HTR-8/SVneo (cell line): Measurements from ENCODE around the gene MARVELD2.

Source experiments
- DNase-seq: peaks from one replicate; pipeline ENCODE4 v3.0.0; 2011; ENCODE audit warnings: low spot score, mixed read lengths; ENCODE audit not compliant: insufficient read length
- FAIRE-seq: peaks from 2 replicates; lab custom pipeline; 2011; peaks lifted over from hg19 to GRCh38; lab: Jason Lieb, UNC

Gene MARVELD2

GRCh38 chr5:69491027-69491426, 76.1 kb downstream of the MARVELD2 start:
- no peak for FAIRE-seq
- DNase-seq: no peak

DNA sequence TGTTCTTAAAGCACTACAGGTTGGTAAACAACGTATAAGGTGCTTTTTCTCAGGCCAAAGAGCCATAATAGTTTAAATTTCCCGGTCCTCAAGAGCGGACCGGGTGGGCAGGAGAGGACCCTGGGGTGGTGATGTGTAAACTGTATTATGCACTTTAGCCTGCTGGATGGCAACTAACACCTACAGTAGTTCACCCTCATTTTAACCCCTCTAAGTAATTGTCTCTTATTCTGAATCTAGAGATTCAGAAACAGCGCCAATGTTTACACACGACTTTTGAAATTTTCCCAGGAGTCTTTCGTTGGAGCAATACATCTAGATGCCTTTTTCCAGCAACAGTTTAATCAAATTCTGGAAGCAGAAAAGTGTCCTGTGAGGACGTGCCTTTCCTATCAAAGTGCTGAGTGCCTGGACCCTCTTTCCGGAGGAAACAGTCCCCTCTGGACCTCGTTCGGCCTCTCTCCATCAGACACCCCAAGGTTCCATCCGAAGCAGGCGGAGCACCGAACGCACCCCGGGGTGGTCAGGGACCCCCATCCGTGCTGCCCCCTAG, 77.0 kb downstream of the MARVELD2 start:
- no peak for DNase-seq
- no peak for FAIRE-seq

DNA sequence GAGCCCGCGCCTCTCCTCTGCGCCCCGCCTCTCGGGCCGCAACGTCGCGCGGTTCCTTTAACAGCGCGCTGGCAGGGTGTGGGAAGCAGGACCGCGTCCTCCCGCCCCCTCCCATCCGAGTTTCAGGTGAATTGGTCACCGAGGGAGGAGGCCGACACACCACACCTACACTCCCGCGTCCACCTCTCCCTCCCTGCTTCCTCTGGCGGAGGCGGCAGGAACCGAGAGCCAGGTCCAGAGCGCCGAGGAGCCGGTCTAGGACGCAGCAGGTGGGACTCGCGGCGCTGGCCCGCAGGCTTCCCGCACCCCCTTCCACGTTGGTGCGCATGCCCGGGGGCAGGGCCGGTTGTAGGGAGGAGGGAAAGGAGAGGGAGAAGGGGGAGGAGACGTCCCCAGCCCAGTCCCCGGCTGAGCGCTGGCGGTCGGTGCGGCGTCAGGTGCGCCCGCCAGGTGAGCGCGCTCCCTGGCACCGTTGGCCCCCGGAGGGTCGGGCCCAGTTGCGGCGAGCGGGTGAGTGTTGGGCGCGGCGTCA, 77.5 kb downstream of the MARVELD2 start, which contains the start of gene OCLN:
OCLN (plus strand) TSS at position 400 of the 532 bp plus-strand sequence. CDS start 11,455 bp downstream, outside the sequence.
- FAIRE-seq: no peak

GRCh38 chr5:69492923-69493395, 78.0 kb downstream of the MARVELD2 start:
- DNase-seq (peak; percentile 30), FAIRE-seq (no peak)

More for the DNA sequence above, 77.5 kb downstream of the MARVELD2 start, which contains the start of gene OCLN:
- DNase-seq: peak; percentile 80

DNA sequence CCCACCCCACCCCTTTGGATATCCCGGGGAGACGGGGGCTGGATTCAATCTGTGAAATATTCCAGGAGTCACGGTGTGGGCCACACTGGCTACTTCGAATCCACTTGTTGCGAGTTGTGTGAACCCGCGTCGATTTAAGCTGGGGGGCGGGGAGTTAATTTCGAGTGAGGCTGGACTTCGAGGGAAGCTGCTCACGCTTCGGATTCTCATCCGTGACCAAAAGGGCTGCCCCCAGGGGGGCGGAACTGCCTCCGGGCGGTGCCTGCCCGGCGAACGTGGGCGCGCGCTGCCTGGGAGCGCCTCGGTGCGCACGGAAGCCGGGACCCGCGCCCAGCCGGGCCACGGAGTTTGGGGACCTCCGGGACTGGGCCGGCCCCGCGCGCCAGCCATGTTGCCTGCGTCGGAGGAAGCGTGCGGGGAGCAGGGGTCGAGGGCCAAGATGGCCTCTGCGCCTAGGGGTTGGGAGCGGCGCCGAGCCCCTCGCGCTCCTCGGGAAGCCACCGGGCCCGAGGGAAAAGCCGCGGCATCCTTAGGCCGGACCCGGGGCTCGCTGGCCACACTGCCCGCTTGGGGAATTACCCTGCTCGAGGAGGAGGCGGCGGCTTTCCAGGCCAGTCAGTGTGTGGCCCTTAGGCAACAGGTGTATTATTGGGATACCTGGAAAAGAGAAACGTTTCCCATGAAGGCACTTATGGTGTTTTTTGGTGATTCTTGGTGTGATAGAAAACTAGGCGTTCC, 78.6 kb downstream of the MARVELD2 start:
- FAIRE-seq (peak; percentile 82), DNase-seq (peak; percentile 47)
